GM12878 (cell line): ENCODE data around the gene REL. TPM values are rescaled to one million over a fixed set of nuclear protein-coding genes. Genes with fewer than 3 reads are reported as not detected.

Source experiments
- CTCF ChIP-seq, 3 experiments: IDR thresholded peaks in 2 of 3; conservative IDR thresholded peaks in 1 of 3; 2 replicates each; pipeline ENCODE4 v1.5.1; 2011; ENCODE audit warnings: low read depth in 3 of 3, low read length in 3 of 3, mild to moderate bottlenecking in 3 of 3, control low read depth in 2 of 3, moderate library complexity in 2 of 3, inconsistent platforms in 1 of 3, mixed read lengths in 1 of 3; ENCODE audit not compliant: control insufficient read depth in 2 of 3, insufficient read depth in 1 of 3; ENCODE audit errors: extremely low read depth in 1 of 3
- CUX1 ChIP-seq: IDR thresholded peaks from 2 replicates; pipeline ENCODE4 v1.6.1; 2012; ENCODE audit warnings: improper control_type of control experiment, low read depth, low read length; ENCODE audit not compliant: insufficient replicate concordance
- HDAC6 ChIP-seq: fragments of 200-600 bp; sonication (generic); IDR thresholded peaks from one replicate; pipeline ENCODE4 v1.8.0; 2017; ENCODE audit warnings: antibody characterized with exemption; ENCODE audit not compliant: unreplicated experiment
- IKZF1 ChIP-seq: fragments of 450-650 bp; conservative IDR thresholded peaks from 2 replicates; pipeline ENCODE4 v1.6.1; 2017; ENCODE audit warnings: antibody characterized with exemption, mild to moderate bottlenecking
- NBN ChIP-seq: fragments of 450-650 bp; IDR thresholded peaks from 2 replicates; pipeline ENCODE4 v1.6.1; 2016
- NFYA ChIP-seq: IDR thresholded peaks from 2 replicates; pipeline ENCODE4 v1.6.1; 2011; ENCODE audit warnings: low read depth, mild to moderate bottlenecking, low read length, improper control_type of control experiment, borderline replicate concordance
- NR2C2 ChIP-seq: IDR thresholded peaks from 2 replicates; pipeline ENCODE4 v1.6.1; 2011; ENCODE audit warnings: borderline replicate concordance, low read depth; ENCODE audit not compliant: control insufficient read depth, insufficient read length
- PAX5 ChIP-seq: IDR thresholded peaks from 2 replicates; pipeline ENCODE4 v1.6.1; 2011; ENCODE audit warnings: low read depth, low read length, borderline replicate concordance
- PML ChIP-seq: IDR thresholded peaks from 2 replicates; pipeline ENCODE4 v1.6.1; 2012; ENCODE audit warnings: low read length, inconsistent platforms
- POU2F2 ChIP-seq: IDR thresholded peaks from 3 replicates; pipeline ENCODE4 v1.6.1; 2011; ENCODE audit warnings: low read depth, mild to moderate bottlenecking, low read length, borderline replicate concordance
- RUNX3 ChIP-seq: IDR thresholded peaks from 2 replicates; pipeline ENCODE4 v1.6.1; 2012; ENCODE audit warnings: low read length, inconsistent platforms
- SIX5 ChIP-seq: IDR thresholded peaks from 2 replicates; pipeline ENCODE4 v1.6.1; 2011; ENCODE audit warnings: mild to moderate bottlenecking, low read depth, low read length, moderate library complexity; ENCODE audit not compliant: severe bottlenecking
- SREBF2 ChIP-seq: IDR thresholded peaks from 2 replicates; pipeline ENCODE4 v1.6.1; 2012; ENCODE audit warnings: mild to moderate bottlenecking, low read length
- TCF3 ChIP-seq: IDR thresholded peaks from 2 replicates; pipeline ENCODE4 v1.6.1; 2012; ENCODE audit warnings: low read depth, mild to moderate bottlenecking, low read length, borderline replicate concordance; ENCODE audit not compliant: insufficient read depth
- WRNIP1 ChIP-seq: IDR thresholded peaks from 2 replicates; pipeline ENCODE4 v1.6.1; 2011; ENCODE audit warnings: low read depth, low read length, improper control_type of control experiment, borderline replicate concordance
- polyA plus RNA-seq, 11 experiments: library from polyadenylated mRNA; depleted of rRNA in 4 of 11; unstranded in 6 of 11; stranded (reverse) in 5 of 11; fragments of >200 nt; fragmentation: Nextera tagmentation in 4 of 11; fragmentation: Illumina TruSeq in 1 of 11; extraction: Ambion mirVana in 4 of 11; extraction: Trizol in 1 of 11; gene quantifications; 1 replicate in 1 of 11; 2 replicates in 10 of 11; pipeline versions ENCODE4 v1.2.1 to v1.2.3, GENCODE V29; 2011 to 2016; ENCODE audit warnings: inconsistent platforms in 2 of 11, missing spikeins in 2 of 11, low read depth in 1 of 11
- total RNA-seq, 4 experiments: library from RNA; depleted of rRNA in 3 of 4; stranded (reverse); fragments of >200 nt in 3 of 4; fragmentation: Illumina TruSeq in 1 of 4; extraction: Trizol in 1 of 4; gene quantifications; 2 replicates each; pipeline versions ENCODE4 v1.2.1 to v1.2.3, GENCODE V29; 2013 to 2021

The REL gene
- total and polyA plus RNA-seq, 10 of the 15 experiments (the other 5 are each of a cell fraction or from before 2014, with no cell fraction given): 6.3 to 52.4 (median 26.6) TPM

- TF ChIP-seq CTCF (IDR thresholded peaks at IDR 0.05 in 2 of 3, conservative IDR thresholded peaks at IDR 0.05 in 1 of 3; ENCODE audit: control insufficient read depth in 2 of 3, extremely low read depth in 1 of 3, insufficient read depth in 1 of 3, low read depth in 3 of 3, low read length in 3 of 3) (peak; percentile 32 to 44 (median 33); a peak in 5 of 6 replicates), CUX1 (no peak), PAX5 (no peak; the same call in 1 of the 2 replicates), POU2F2 (peak; percentile 39; the same call in 1 of the 3 replicates), HDAC6 (no peak), NBN (0 out of 2 replicates have a peak, but pooled peaks have one; percentile 28), NFYA (no peak), NR2C2 (no peak), TCF3 (no peak), RUNX3 (peak; percentile 55), WRNIP1 (no peak), IKZF1 (0 out of 2 replicates have a peak, but pooled peaks have one; percentile 7), SIX5 (no peak), PML (peak; percentile 77), SREBF2 (no peak)
Observed at GRCh38 chr2:60839126-60839813, 42.1 kb upstream of the REL start (continued).
